HCT116 (cell line): ENCODE data around the gene MEGF6. TPM values are rescaled to one million over a fixed set of nuclear protein-coding genes. Genes with fewer than 3 reads are reported as not detected.

Experiments used
- ATAC-seq: fragments of 200-7000 bp; cut with Tn5 transposase; 2 replicates; pipeline ENCODE4 v1.9.1; 2020; ENCODE audit warnings: mild to moderate bottlenecking, moderate library complexity
- BruUV-seq: library from RNA; stranded (reverse); fragments of 400-500 nt; replicated peaks from 2 replicates; lab custom pipeline; 2021; lab: Mats Ljungman, UMichigan
- CTCF ChIA-PET: fragments of 300-600 bp; sonication (Branson Sonifier 250); formaldehyde crosslinking; loops from one replicate; lab custom pipeline; 2021; ENCODE audit warnings: antibody characterized with exemption; lab: Charles Lee
- POLR2A ChIA-PET: fragments of 300-600, 350-600 bp; sonication (Branson Sonifier 250); formaldehyde crosslinking; loops from one replicate; lab custom pipeline; 2021; ENCODE audit warnings: antibody characterized with exemption; lab: Charles Lee
- RAD21 ChIA-PET, 2 experiments: fragments of 300-600 bp; sonication (Branson Sonifier 250); formaldehyde crosslinking; loops; one replicate each; lab custom pipeline; 2023; ENCODE audit warnings: low total read pairs in 2 of 2; ENCODE audit not compliant: uncharacterized antibody in 2 of 2, unreplicated experiment in 2 of 2, low non-redundant PET in 1 of 2; lab: Charles Lee
- DNase-seq: peaks from one replicate; pipeline ENCODE4 v3.0.0-alpha.2; 2010; ENCODE audit warnings: low read depth, low spot score
- H2AFZ ChIP-seq: fragments of 200-600 bp; shearing (Covaris generic), sonication (generic); 2 replicates; pipeline ENCODE4 v1.6.1; 2017; ENCODE audit warnings: low read depth, mixed run types, mixed read lengths, antibody characterized with exemption, low read length; ENCODE audit not compliant: poor library complexity, severe bottlenecking
- H3K27ac ChIP-seq: 2 replicates; pipeline ENCODE4 v1.5.1; 2012; ENCODE audit warnings: low read depth, low read length
- H3K27me3 ChIP-seq: fragments of 200-600 bp; sonication (generic); 2 replicates; pipeline ENCODE4 v1.6.1; 2016; ENCODE audit warnings: mixed run types, low read length, mixed read lengths; ENCODE audit not compliant: insufficient read depth
- H3K36me3 ChIP-seq, 2 experiments: fragments of 200-500 bp in 1 of 2; fragments of 200-600 bp in 1 of 2; sonication (Bioruptor generic) in 1 of 2; sonication (generic) in 1 of 2; 2 replicates each; pipeline versions ENCODE4 v1.5.1 to v1.6.1; 2014 to 2016; ENCODE audit warnings: low read length in 2 of 2, inconsistent platforms in 1 of 2, mixed read lengths in 1 of 2, mixed run types in 1 of 2; ENCODE audit not compliant: insufficient read depth in 2 of 2, control insufficient read depth in 1 of 2
- H3K4me1 ChIP-seq, 2 experiments: fragments of 200-600 bp in 1 of 2; sonication (generic) in 1 of 2; 2 replicates each; pipeline versions ENCODE4 v1.5.1 to v1.6.1; 2012 to 2017; ENCODE audit warnings: low read length in 2 of 2, inconsistent platforms in 1 of 2, mild to moderate bottlenecking in 1 of 2, mixed read lengths in 1 of 2, mixed run types in 1 of 2, moderate library complexity in 1 of 2; ENCODE audit not compliant: insufficient read depth in 2 of 2, control insufficient read depth in 1 of 2
- H3K4me2 ChIP-seq: fragments of 200-600 bp; sonication (generic); 2 replicates; pipeline ENCODE4 v1.6.1; 2017; ENCODE audit warnings: mixed run types, low read length, mixed read lengths
- H3K4me3 ChIP-seq, 2 experiments: fragments of 200-600 bp in 1 of 2; sonication (generic) in 1 of 2; replicated peaks in 1 of 2; 2 replicates each; pipeline ENCODE4 v1.5.1; 2011 to 2016; ENCODE audit warnings: low read length in 2 of 2, control low read depth in 1 of 2, low read depth in 1 of 2, mild to moderate bottlenecking in 1 of 2, mixed read lengths in 1 of 2, mixed run types in 1 of 2
- H3K79me2 ChIP-seq: fragments of 200-600 bp; sonication (generic); 2 replicates; pipeline ENCODE4 v1.6.1; 2017; ENCODE audit warnings: mild to moderate bottlenecking, mixed run types, low read length, moderate library complexity, mixed read lengths; ENCODE audit not compliant: insufficient read depth
- H3K9ac ChIP-seq: fragments of 200-600 bp; sonication (generic); 2 replicates; pipeline ENCODE4 v1.6.1; 2016; ENCODE audit warnings: low read length, mixed read lengths
- H3K9me2 ChIP-seq: fragments of 200-600 bp; sonication (generic), shearing (Covaris generic); 2 replicates; pipeline ENCODE4 v1.6.1; 2017; ENCODE audit warnings: mixed run types, mild to moderate bottlenecking, moderate library complexity; ENCODE audit not compliant: insufficient read depth
- H3K9me3 ChIP-seq, 2 experiments: fragments of 200-500 bp in 1 of 2; fragments of 200-600 bp in 1 of 2; sonication (Bioruptor generic) in 1 of 2; sonication (generic) in 1 of 2; 2 replicates each; pipeline ENCODE4 v1.6.1; 2014 to 2017; ENCODE audit warnings: low read length in 2 of 2, mixed read lengths in 2 of 2, inconsistent platforms in 1 of 2, low read depth in 1 of 2, mild to moderate bottlenecking in 1 of 2, mixed run types in 1 of 2, moderate library complexity in 1 of 2; ENCODE audit not compliant: control insufficient read depth in 1 of 2, insufficient read depth in 1 of 2
- H4K20me1 ChIP-seq: fragments of 200-600 bp; sonication (generic), shearing (Covaris generic); 2 replicates; pipeline ENCODE4 v1.6.1; 2017; ENCODE audit warnings: mixed run types, mild to moderate bottlenecking, moderate library complexity; ENCODE audit not compliant: insufficient read depth
- CBX3 ChIP-seq: IDR thresholded peaks from 2 replicates; pipeline ENCODE4 v1.6.1; 2012; ENCODE audit warnings: low read depth
- EZH2 ChIP-seq: fragments of 200-600 bp; sonication (generic); IDR thresholded peaks from 2 replicates; pipeline ENCODE4 v1.6.1; 2017; ENCODE audit warnings: antibody characterized with exemption, mixed run types
- FOSL1 ChIP-seq: IDR thresholded peaks from 2 replicates; pipeline ENCODE4 v1.6.1; 2012; ENCODE audit warnings: low read depth
- SRF ChIP-seq: IDR thresholded peaks from 2 replicates; pipeline ENCODE4 v1.6.1; 2012; ENCODE audit warnings: low read depth
- TCF7L2 ChIP-seq: IDR thresholded peaks from 2 replicates; pipeline ENCODE4 v1.7.0; 2011; ENCODE audit warnings: borderline replicate concordance, inconsistent platforms; ENCODE audit not compliant: insufficient read depth, insufficient read length; ENCODE audit errors: extremely low read depth
- YY1 ChIP-seq: IDR thresholded peaks from 2 replicates; pipeline ENCODE4 v1.6.1; 2011; ENCODE audit warnings: low read length, low read depth, moderate library complexity, mild to moderate bottlenecking; ENCODE audit not compliant: insufficient replicate concordance; ENCODE audit errors: extremely low read depth
- ZNF274 ChIP-seq: fragments of 200-500 bp; sonication (Bioruptor generic); IDR thresholded peaks from 2 replicates; pipeline ENCODE4 v1.6.1; 2014; ENCODE audit warnings: mild to moderate bottlenecking, low read depth, low read length, inconsistent platforms
- intact Hi-C: fragments of 100-400 bp; cut with micrococcal nuclease; formaldehyde crosslinking; loops from 2 replicates; pipeline ENCODE4 v1.10.0; 2022
- total RNA-seq: library from RNA; stranded (reverse); gene quantifications from one replicate; pipeline ENCODE4 v1.2.1, GENCODE V29; 2021; ENCODE audit not compliant: unreplicated experiment
- TF ChIP-seq, protein P1 (sequence below), 3 experiments: fragments of 200-600 bp in 1 of 3; sonication (generic) in 1 of 3; IDR thresholded peaks in 2 of 3; conservative IDR thresholded peaks in 1 of 3; 2 replicates each; pipeline ENCODE4 v1.5.1; 2012 to 2017; ENCODE audit warnings: low read depth in 2 of 3, low read length in 2 of 3, antibody characterized with exemption in 1 of 3, borderline replicate concordance in 1 of 3, control low read depth in 1 of 3, mild to moderate bottlenecking in 1 of 3, mixed read lengths in 1 of 3, mixed run types in 1 of 3, moderate library complexity in 1 of 3; ENCODE audit not compliant: insufficient read depth in 1 of 3

Gene MEGF6
- total RNA-seq, 1 experiment from 2014 or later: 47.6 TPM

DNA sequence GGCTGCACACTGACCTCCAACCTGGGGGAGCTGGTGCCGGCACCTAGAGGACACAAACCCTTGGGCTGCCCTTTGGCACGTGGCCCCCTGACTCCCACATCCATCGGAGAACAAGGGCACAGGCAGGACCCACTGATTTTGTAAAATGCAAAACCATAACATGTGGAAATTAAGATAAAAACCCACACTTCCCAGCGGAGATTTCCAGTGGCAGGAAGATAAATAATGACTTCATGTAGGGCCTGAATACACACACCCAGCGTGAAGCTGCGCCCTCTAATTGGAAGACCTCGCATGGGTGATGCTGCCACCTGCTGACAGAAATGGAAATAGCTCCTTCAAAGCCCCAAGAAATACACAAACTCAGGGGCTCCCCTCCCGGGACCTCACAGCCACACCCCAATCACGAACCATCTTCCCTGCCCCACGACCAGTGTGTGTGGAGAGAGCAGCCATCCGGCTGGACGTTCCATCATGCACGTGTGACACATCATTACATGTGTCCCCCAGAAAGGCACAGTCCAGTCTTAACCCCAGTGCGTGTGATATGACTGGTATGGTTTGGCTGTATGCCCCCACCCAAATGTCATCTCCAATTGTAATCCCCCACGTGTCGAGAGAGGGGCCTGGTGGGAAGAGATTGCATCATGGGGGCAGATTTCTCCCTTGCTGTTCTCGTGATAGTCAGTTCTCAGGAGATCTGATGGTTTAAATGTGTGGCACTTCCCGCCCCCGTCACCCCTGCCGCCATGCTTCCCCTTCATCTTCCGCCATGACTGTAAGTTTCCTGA is 7.8 kb upstream of the MEGF6 start:
- H3K9ac ChIP-seq: no peak overlapping the region
- intact Hi-C loops: loop anchor here (1.0 kb wide), 2 partner anchors 128 to 166 kb away; no protein-coding TSS in a partner anchor
- no peaks in the 10 kb centered on the region for H3K9me3 ChIP-seq
- no peak overlapping the region for H3K4me3 ChIP-seq
- H2AFZ ChIP-seq: peak overlapping the region; percentile 10
- no peaks in the 10 kb centered on the region for H4K20me1 ChIP-seq
- H3K9me2 ChIP-seq: no peaks in the 10 kb centered on the region
- ATAC-seq (peak; percentile 81), DNase-seq (peak; percentile 53)
- H3K79me2 ChIP-seq: no peaks in the 10 kb centered on the region
- POLR2A ChIA-PET: interaction anchor here (1.0 kb wide), 2 partner anchors 117 to 166 kb away, joined by 3 to 6 read pairs; no protein-coding TSS in a partner anchor
- no peak overlapping the region for H3K27ac ChIP-seq
- CTCF ChIA-PET: interaction anchor here (0.6 to 4.2 kb wide), 21 partner anchors 9 to 797 kb away, joined by 3 to 136 read pairs (median 4); partner anchors contain the start of gene TP73
- TF ChIP-seq, protein P1, sequence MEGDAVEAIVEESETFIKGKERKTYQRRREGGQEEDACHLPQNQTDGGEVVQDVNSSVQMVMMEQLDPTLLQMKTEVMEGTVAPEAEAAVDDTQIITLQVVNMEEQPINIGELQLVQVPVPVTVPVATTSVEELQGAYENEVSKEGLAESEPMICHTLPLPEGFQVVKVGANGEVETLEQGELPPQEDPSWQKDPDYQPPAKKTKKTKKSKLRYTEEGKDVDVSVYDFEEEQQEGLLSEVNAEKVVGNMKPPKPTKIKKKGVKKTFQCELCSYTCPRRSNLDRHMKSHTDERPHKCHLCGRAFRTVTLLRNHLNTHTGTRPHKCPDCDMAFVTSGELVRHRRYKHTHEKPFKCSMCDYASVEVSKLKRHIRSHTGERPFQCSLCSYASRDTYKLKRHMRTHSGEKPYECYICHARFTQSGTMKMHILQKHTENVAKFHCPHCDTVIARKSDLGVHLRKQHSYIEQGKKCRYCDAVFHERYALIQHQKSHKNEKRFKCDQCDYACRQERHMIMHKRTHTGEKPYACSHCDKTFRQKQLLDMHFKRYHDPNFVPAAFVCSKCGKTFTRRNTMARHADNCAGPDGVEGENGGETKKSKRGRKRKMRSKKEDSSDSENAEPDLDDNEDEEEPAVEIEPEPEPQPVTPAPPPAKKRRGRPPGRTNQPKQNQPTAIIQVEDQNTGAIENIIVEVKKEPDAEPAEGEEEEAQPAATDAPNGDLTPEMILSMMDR (IDR thresholded peaks at IDR 0.05 in 2 of 3, conservative IDR thresholded peaks at IDR 0.05 in 1 of 3; ENCODE audit: borderline replicate concordance in 1 of 3, insufficient read depth in 1 of 3, low read depth in 2 of 3, low read length in 2 of 3): peak in 2 of 3 experiments; percentile 81 to 86; a peak in 4 of 6 replicates
- no peak for TF ChIP-seq YY1
- peaks cover 19 to 39% of the 10 kb centered on the region in 2 experiments for H3K4me1 ChIP-seq
- no peaks in the 10 kb centered on the region for H3K27me3 ChIP-seq
- no TSS peak for BruUV-seq
- RAD21 ChIA-PET: interaction anchor here (0.7 to 1.6 kb wide), 8 partner anchors 31 to 166 kb away, joined by 3 to 10 read pairs (median 6); no protein-coding TSS in a partner anchor
- H3K36me3 ChIP-seq: no peaks in the 10 kb centered on the region
- H3K4me2 ChIP-seq: peak overlapping the region; percentile 39; the same call in 1 of the 2 replicates

DNA sequence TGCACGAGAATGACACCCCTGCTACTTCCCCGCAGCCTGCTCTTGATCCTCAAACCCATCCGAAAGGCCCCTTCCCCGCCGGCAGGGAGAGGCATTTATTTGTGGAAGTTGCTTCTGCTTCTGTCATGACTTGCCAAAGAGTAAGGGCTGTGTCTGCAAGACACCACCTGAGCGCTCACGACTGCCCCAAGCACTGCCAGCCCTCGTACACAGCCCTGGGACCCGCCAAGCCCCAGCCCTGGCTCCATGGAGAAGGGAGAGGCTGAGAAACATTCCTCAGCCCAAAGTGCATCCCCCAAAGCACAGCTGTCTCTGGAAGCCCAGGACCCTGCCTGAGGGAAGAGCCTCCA is 7.2 kb upstream of the MEGF6 start:
- POLR2A ChIA-PET: interaction anchor here (1.0 kb wide), 2 partner anchors 116 to 166 kb away, joined by 3 to 6 read pairs; no protein-coding TSS in a partner anchor
- no peak overlapping the region for H2AFZ ChIP-seq
- 0 out of 2 replicates have a peak, but pooled peaks have one; percentile 1 for ATAC-seq

More for the DNA sequence above, 7.2 kb upstream of the MEGF6 start:
- CTCF ChIA-PET: interaction anchor here (0.6 to 4.2 kb wide), 20 partner anchors 11 to 796 kb away, joined by 3 to 136 read pairs (median 4); partner anchors contain the start of gene TP73
- no peak for DNase-seq
- H3K4me3 ChIP-seq: no peak overlapping the region
- H3K9me2 ChIP-seq: no peaks in the 10 kb centered on the region
- no peaks in the 10 kb centered on the region for H3K9me3 ChIP-seq
- H3K36me3 ChIP-seq: no peaks in the 10 kb centered on the region
- TF ChIP-seq FOSL1 (no peak), SRF (no peak), CBX3 (no peak), TCF7L2 (no peak), ZNF274 (no peak), EZH2 (no peak)
- no peaks in the 10 kb centered on the region for H4K20me1 ChIP-seq
- intact Hi-C loops: no loop called here
- no peaks in the 10 kb centered on the region for H3K27me3 ChIP-seq
- no peak overlapping the region for H3K9ac ChIP-seq
- H3K27ac ChIP-seq: no peak overlapping the region
- no TSS peak for BruUV-seq
- RAD21 ChIA-PET: interaction anchor here (0.7 to 1.6 kb wide), 8 partner anchors 30 to 166 kb away, joined by 3 to 10 read pairs (median 6); no protein-coding TSS in a partner anchor
- H3K4me1 ChIP-seq: peaks cover 24 to 39% of the 10 kb centered on the region in 2 experiments
- no peak overlapping the region for H3K4me2 ChIP-seq
- no peaks in the 10 kb centered on the region for H3K79me2 ChIP-seq
